SK-N-SH treated with all-trans-retinoic acid at 6 μM for 48 hours (cell line): ENCODE measurements around the gene KIAA0408.

ENCODE experiments used
- ATAC-seq: fragments of 200-7000 bp; cut with Tn5 transposase; 3 replicates; pipeline ENCODE4 v1.9.1; 2020; ENCODE audit warnings: mild to moderate bottlenecking, moderate library complexity
- ARNTL ChIP-seq: fragments of 450-650 bp; formaldehyde crosslinking; IDR thresholded peaks from 2 replicates; pipeline ENCODE4 v1.5.0; 2020; ENCODE audit warnings: low read depth, mild to moderate bottlenecking, moderate library complexity, borderline replicate concordance
- BACH2 ChIP-seq: fragments of 250-450 bp; sonication (Bioruptor Pico); IDR thresholded peaks from 2 replicates; pipeline ENCODE4 v1.9.0; 2021; ENCODE audit warnings: mild to moderate bottlenecking, borderline replicate concordance
- CREB5 ChIP-seq: fragments of 250-450 bp; sonication (Bioruptor Pico); IDR thresholded peaks from 2 replicates; pipeline ENCODE4 v1.5.1; 2020; ENCODE audit warnings: low read depth, mild to moderate bottlenecking, moderate library complexity
- CSDC2 ChIP-seq: fragments of 250-450 bp; sonication (Bioruptor Pico); IDR thresholded peaks from 2 replicates; pipeline ENCODE4 v1.5.0; 2020; ENCODE audit warnings: mild to moderate bottlenecking, moderate library complexity
- ESRRG ChIP-seq: fragments of 250-450 bp; sonication (Bioruptor Pico); IDR thresholded peaks from 2 replicates; pipeline ENCODE4 v1.6.1; 2021; ENCODE audit warnings: mild to moderate bottlenecking
- GLIS3 ChIP-seq: fragments of 250-450 bp; sonication (Bioruptor Pico); IDR thresholded peaks from 2 replicates; pipeline ENCODE4 v1.5.0; 2020; ENCODE audit warnings: mild to moderate bottlenecking, moderate library complexity
- ISL1 ChIP-seq: fragments of 250-450 bp; sonication (Bioruptor Pico); IDR thresholded peaks from 2 replicates; pipeline ENCODE4 v2.1.2; 2022; ENCODE audit warnings: mild to moderate bottlenecking, moderate library complexity
- OSR1 ChIP-seq: fragments of 250-450 bp; sonication (Bioruptor Pico); IDR thresholded peaks from 2 replicates; pipeline ENCODE4 v1.8.0; 2022; ENCODE audit warnings: moderate library complexity, mild to moderate bottlenecking, inconsistent platforms
- POU6F1 ChIP-seq: fragments of 250-450 bp; sonication (Bioruptor Pico); IDR thresholded peaks from 2 replicates; pipeline ENCODE4 v1.8.0; 2021; ENCODE audit warnings: low read depth, mild to moderate bottlenecking, moderate library complexity, borderline replicate concordance
- PPARA ChIP-seq: fragments of 250-450 bp; sonication (Bioruptor Pico); IDR thresholded peaks from 2 replicates; pipeline ENCODE4 v1.5.0; 2020; ENCODE audit warnings: mild to moderate bottlenecking, borderline replicate concordance
- RARB ChIP-seq: fragments of 250-450 bp; sonication (Bioruptor Pico); IDR thresholded peaks from 2 replicates; pipeline ENCODE4 v1.8.0; 2021; ENCODE audit warnings: mild to moderate bottlenecking, moderate library complexity
- TCF4 ChIP-seq: fragments of 250-450 bp; sonication (Bioruptor Pico); IDR thresholded peaks from 2 replicates; pipeline ENCODE4 v1.8.0; 2021; ENCODE audit warnings: mild to moderate bottlenecking, moderate library complexity, borderline replicate concordance
- TOX ChIP-seq: fragments of 250-450 bp; sonication (Bioruptor Pico); IDR thresholded peaks from 2 replicates; pipeline ENCODE4 v1.8.0; 2021; ENCODE audit warnings: mild to moderate bottlenecking, moderate library complexity, borderline replicate concordance
- TSHZ2 ChIP-seq: fragments of 250-450 bp; sonication (Bioruptor Pico); IDR thresholded peaks from 2 replicates; pipeline ENCODE4 v1.5.0; 2020; ENCODE audit warnings: mild to moderate bottlenecking, moderate library complexity
- ZC3H10 ChIP-seq: fragments of 250-450 bp; sonication (Bioruptor Pico); IDR thresholded peaks from 2 replicates; pipeline ENCODE4 v1.5.1; 2021; ENCODE audit warnings: mild to moderate bottlenecking, moderate library complexity
- ZFP3 ChIP-seq: fragments of 250-450 bp; sonication (Bioruptor Pico); IDR thresholded peaks from 2 replicates; pipeline ENCODE4 v1.5.0; 2020; ENCODE audit warnings: mild to moderate bottlenecking, moderate library complexity
- ZNF565 ChIP-seq: fragments of 450-650 bp; formaldehyde crosslinking; conservative IDR thresholded peaks from 2 replicates; pipeline ENCODE4 v1.5.0; 2020; ENCODE audit warnings: low read depth, mild to moderate bottlenecking, moderate library complexity
- ZNF70 ChIP-seq: fragments of 450-650 bp; formaldehyde crosslinking; IDR thresholded peaks from 2 replicates; pipeline ENCODE4 v1.5.0; 2020; ENCODE audit warnings: mild to moderate bottlenecking, moderate library complexity
- ZNF8 ChIP-seq: fragments of 450-650 bp; formaldehyde crosslinking; IDR thresholded peaks from 2 replicates; pipeline ENCODE4 v1.5.0; 2020; ENCODE audit warnings: mild to moderate bottlenecking, moderate library complexity
- TF ChIP-seq, protein P1 (sequence below): fragments of 250-450 bp; sonication (Bioruptor Pico); IDR thresholded peaks from 2 replicates; pipeline ENCODE4 v1.5.1; 2021; ENCODE audit warnings: mild to moderate bottlenecking, moderate library complexity

The KIAA0408 gene

GRCh38 chr6:127481111-127481510 is 21.9 kb upstream of the KIAA0408 start:
- TF ChIP-seq ZC3H10 (CRISPR knock-in tag) (no peak), ESRRG (no peak), OSR1 (CRISPR knock-in tag) (no peak), CREB5 (CRISPR knock-in tag) (no peak), TSHZ2 (CRISPR knock-in tag) (no peak), BACH2 (CRISPR knock-in tag) (no peak), ZNF565 (no peak), CSDC2 (CRISPR knock-in tag) (no peak), ZNF70 (CRISPR knock-in tag) (no peak), POU6F1 (CRISPR knock-in tag) (no peak)
- TF ChIP-seq, protein P1, sequence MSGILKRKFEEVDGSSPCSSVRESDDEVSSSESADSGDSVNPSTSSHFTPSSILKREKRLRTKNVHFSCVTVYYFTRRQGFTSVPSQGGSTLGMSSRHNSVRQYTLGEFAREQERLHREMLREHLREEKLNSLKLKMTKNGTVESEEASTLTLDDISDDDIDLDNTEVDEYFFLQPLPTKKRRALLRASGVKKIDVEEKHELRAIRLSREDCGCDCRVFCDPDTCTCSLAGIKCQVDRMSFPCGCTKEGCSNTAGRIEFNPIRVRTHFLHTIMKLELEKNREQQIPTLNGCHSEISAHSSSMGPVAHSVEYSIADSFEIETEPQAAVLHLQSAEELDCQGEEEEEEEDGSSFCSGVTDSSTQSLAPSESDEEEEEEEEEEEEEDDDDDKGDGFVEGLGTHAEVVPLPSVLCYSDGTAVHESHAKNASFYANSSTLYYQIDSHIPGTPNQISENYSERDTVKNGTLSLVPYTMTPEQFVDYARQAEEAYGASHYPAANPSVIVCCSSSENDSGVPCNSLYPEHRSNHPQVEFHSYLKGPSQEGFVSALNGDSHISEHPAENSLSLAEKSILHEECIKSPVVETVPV (CRISPR knock-in tag): no peak
- no peak; the same call in 2 of the 3 replicates for ATAC-seq

DNA sequence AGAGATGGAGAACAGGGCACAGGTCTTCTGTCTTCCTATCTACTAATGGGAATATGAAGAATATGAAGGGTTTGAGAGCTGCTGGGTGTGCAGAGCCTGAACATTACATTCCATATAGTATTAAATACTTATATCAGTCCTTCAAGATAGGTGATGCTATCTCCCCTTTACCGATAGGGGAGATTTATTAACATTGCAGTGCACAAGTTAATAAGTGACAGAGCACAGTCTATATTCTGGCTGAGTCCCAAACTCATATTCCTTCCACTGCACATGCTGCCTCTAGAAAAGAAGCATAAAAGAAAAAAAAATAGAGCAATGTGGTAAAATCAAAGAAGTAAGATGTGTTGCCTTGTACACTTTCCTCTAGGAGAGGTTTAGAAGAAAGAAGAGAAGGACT is 18.5 kb upstream of the KIAA0408 start:
- no peak for TF ChIP-seq ARNTL
- TF ChIP-seq PPARA (CRISPR knock-in tag): no peak
- no peak for ATAC-seq

- no peak for ATAC-seq
- TF ChIP-seq OSR1 (CRISPR knock-in tag) (no peak), ZNF8 (CRISPR knock-in tag) (no peak), PPARA (CRISPR knock-in tag) (no peak), ARNTL (no peak), TSHZ2 (CRISPR knock-in tag) (no peak), ZFP3 (CRISPR knock-in tag) (no peak), ZNF565 (no peak), ESRRG (no peak), RARB (no peak), BACH2 (CRISPR knock-in tag) (no peak), ZNF70 (CRISPR knock-in tag) (no peak), CSDC2 (CRISPR knock-in tag) (no peak), ISL1 (CRISPR knock-in tag) (no peak), TOX (no peak), GLIS3 (CRISPR knock-in tag) (no peak), TCF4 (CRISPR knock-in tag) (no peak), ZC3H10 (CRISPR knock-in tag) (no peak), CREB5 (CRISPR knock-in tag) (no peak)
- TF ChIP-seq, protein P1 (CRISPR knock-in tag): no peak
- TF ChIP-seq, all 23 proteins: peak for 0
These were observed 16.6 kb upstream of the KIAA0408 start for GRCh38 chr6:127475823-127476176.
